GM18858 (cell line): ENCODE measurements around the gene SMTN.
"Not testable (repeated sequence)": the region's sequence is repeated elsewhere in the genome, so short reads cannot be mapped to it uniquely, and the experiment has no call there.

ENCODE experiments used
- ATAC-seq: cut with Tn5 transposase; IDR thresholded peaks from one replicate; pipeline ENCODE4 v1.9.1; 2021; ENCODE audit not compliant: unreplicated experiment

SMTN gene

GRCh38 chr22:31089160-31090100 lies 8.3 kb downstream of the SMTN start:
- ATAC-seq: no peak

GRCh38 chr22:31090217-31091085 lies 9.3 kb downstream of the SMTN start:
- ATAC-seq: no peak

- no peak for ATAC-seq
Observed at GRCh38 chr22:31091106-31091975, 10.2 kb downstream of the SMTN start.

- no peak for ATAC-seq
Observed at GRCh38 chr22:31092161-31092560, 11.0 kb downstream of the SMTN start.

GRCh38 chr22:31093086-31093850 lies 12.2 kb downstream of the SMTN start:
- no peak for ATAC-seq

GRCh38 chr22:31094021-31094551 lies 13.0 kb downstream of the SMTN start:
- ATAC-seq: no peak

GRCh38 chr22:31094741-31095140 lies 13.6 kb downstream of the SMTN start:
- ATAC-seq: no peak

- no peak for ATAC-seq
Observed at GRCh38 chr22:31095637-31096249, 14.6 kb downstream of the SMTN start.

- ATAC-seq: no peak
Observed at GRCh38 chr22:31096657-31097279, 15.7 kb downstream of the SMTN start.

- not testable (repeated sequence) for ATAC-seq
Observed at GRCh38 chr22:31097539-31097938, 16.4 kb downstream of the SMTN start.

GRCh38 chr22:31097941-31098631 lies 17.0 kb downstream of the SMTN start:
- no peak for ATAC-seq

- ATAC-seq: no peak
Observed at GRCh38 chr22:31098632-31099110, 17.6 kb downstream of the SMTN start.

GRCh38 chr22:31099386-31099785 lies 18.3 kb downstream of the SMTN start:
- ATAC-seq: no peak

GRCh38 chr22:31099841-31100761 lies 19.0 kb downstream of the SMTN start:
- ATAC-seq: no peak

GRCh38 chr22:31100762-31101525 lies 19.8 kb downstream of the SMTN start:
- no peak for ATAC-seq

GRCh38 chr22:31102441-31103081 lies 21.4 kb downstream of the SMTN start:
- no peak for ATAC-seq
